Stimulated activated CD4-positive, alpha-beta T cell treated with anti-CD3 and anti-CD28 coated beads, Interleukin-2, amount 100 ng/mL, for 4 hours (primary cell): ENCODE measurements around the gene FHIP1A.

Experiments
- DNase-seq: peaks from one replicate; pipeline ENCODE4 v3.0.0-alpha.2; 2020; ENCODE audit warnings: low read depth

FHIP1A gene

GRCh38 chr4:151417766-151418376 is 8.9 kb downstream of the FHIP1A start:
- no peak for DNase-seq

- DNase-seq = no peak
Observed at GRCh38 chr4:151418385-151418784, 9.4 kb downstream of the FHIP1A start.

- no peak for DNase-seq
Observed at GRCh38 chr4:151418856-151419255, 9.9 kb downstream of the FHIP1A start.

- DNase-seq = no peak
Observed at GRCh38 chr4:151420250-151420807, 11.4 kb downstream of the FHIP1A start.

- DNase-seq = no peak
Observed at GRCh38 chr4:151422854-151423253, 13.9 kb downstream of the FHIP1A start.

GRCh38 chr4:151426513-151426912 is 17.5 kb downstream of the FHIP1A start:
- DNase-seq = no peak

GRCh38 chr4:151427266-151427665 is 18.3 kb downstream of the FHIP1A start:
- no peak for DNase-seq

GRCh38 chr4:151428346-151428745 is 19.4 kb downstream of the FHIP1A start:
- DNase-seq = no peak

GRCh38 chr4:151429957-151430570 is 21.1 kb downstream of the FHIP1A start:
- DNase-seq = no peak

- DNase-seq = no peak
Observed at GRCh38 chr4:151430740-151431457, 21.9 kb downstream of the FHIP1A start.

- DNase-seq = no peak
Observed at GRCh38 chr4:151431728-151432127, 22.8 kb downstream of the FHIP1A start.

- no peak for DNase-seq
Observed at GRCh38 chr4:151432654-151433053, 23.7 kb downstream of the FHIP1A start.

GRCh38 chr4:151434183-151434860 is 25.3 kb downstream of the FHIP1A start:
- no peak for DNase-seq

- DNase-seq = no peak
Observed at GRCh38 chr4:151436093-151436518, 27.1 kb downstream of the FHIP1A start.

GRCh38 chr4:151437505-151437904 is 28.5 kb downstream of the FHIP1A start:
- no peak for DNase-seq

GRCh38 chr4:151438154-151438553 is 29.2 kb downstream of the FHIP1A start:
- no peak for DNase-seq

GRCh38 chr4:151439320-151439719 is 30.3 kb downstream of the FHIP1A start:
- no peak for DNase-seq

GRCh38 chr4:151442002-151442401 is 33.0 kb downstream of the FHIP1A start:
- DNase-seq = no peak

- no peak for DNase-seq
Observed at GRCh38 chr4:151443247-151443646, 34.3 kb downstream of the FHIP1A start.

- no peak for DNase-seq
Observed at GRCh38 chr4:151443752-151444151, 34.8 kb downstream of the FHIP1A start.

- no peak for DNase-seq
Observed at GRCh38 chr4:151446208-151446607, 37.2 kb downstream of the FHIP1A start.

- no peak for DNase-seq
Observed at GRCh38 chr4:151454513-151454912, 45.5 kb downstream of the FHIP1A start.
